ENCODE measurements around the gene TMEM115.

GRCh38 chr3:50314342-50314741, 45.0 kb downstream of the TMEM115 start:
- TF ChIP-seq POLR2AphosphoS5 (IDR thresholded peaks at IDR 0.05; ENCODE audit: insufficient read depth in 1 of 2, low read depth in 1 of 2): peak in 1 of 2 donors; percentile 12
- no peak for TF ChIP-seq CTCF (IDR thresholded peaks at IDR 0.05)
- no peak for TF ChIP-seq POLR2A (IDR thresholded peaks at IDR 0.05)
